ENCODE data around the gene MAP7D1. TPM values are rescaled to one million over a fixed set of nuclear protein-coding genes. Genes with fewer than 3 reads are reported as not detected.

Gene MAP7D1
- total RNA-seq, 1 experiment from 2014 or later, result 173 TPM

DNA sequence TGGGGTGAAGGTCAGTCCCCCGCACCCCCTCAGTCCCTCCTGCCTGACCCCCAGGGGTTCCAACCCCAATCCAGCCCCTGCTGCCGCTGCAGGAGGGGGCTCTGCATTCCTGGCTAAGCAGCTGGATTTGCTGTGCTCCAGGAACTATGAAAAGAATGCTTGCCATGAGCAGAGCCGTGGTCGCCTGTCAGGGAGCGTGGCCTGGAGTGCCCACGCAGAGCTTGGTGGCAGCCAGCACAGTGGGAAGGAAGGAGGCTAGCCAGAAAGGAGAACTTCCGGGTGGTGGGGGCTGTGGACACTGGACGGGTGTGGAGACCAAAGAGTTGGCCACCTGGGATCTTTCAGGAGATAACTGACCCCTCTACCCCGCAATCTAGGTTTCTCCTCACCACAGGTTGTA lies 36.5 kb upstream of the MAP7D1 start:
- no peak for DNase-seq
- Histone ChIP-seq H3K79me2 (ENCODE audit: low read depth) (no peaks in the 10 kb centered on the region), H3K9me2 (ENCODE audit: insufficient read depth) (no peaks in the 10 kb centered on the region), H3K27me3 (ENCODE audit: insufficient read depth, low read depth) (peaks cover 13% of the 10 kb centered on the region; the same call in 1 of the 2 replicates), H3K36me3 (ENCODE audit: low read depth) (no peaks in the 10 kb centered on the region), H3K27ac (no peak overlapping the region), H3F3A (ENCODE audit: insufficient read depth, low read depth) (0 out of 2 replicates have a peak, but pooled peaks cover 5% of the 10 kb centered on the region), H3K4me2 (no peak overlapping the region), H2AFZ (no peak overlapping the region), H4K20me1 (ENCODE audit: insufficient read depth) (no peaks in the 10 kb centered on the region; the same call in 1 of the 2 replicates), H3K9me3 (ENCODE audit: insufficient read depth, low read depth) (no peaks in the 10 kb centered on the region), H3K4me3 (no peak overlapping the region), H3K4me1 (replicated peaks; ENCODE audit: insufficient read depth) (no peaks in the 10 kb centered on the region)
- intact Hi-C loops (cut with micrococcal nuclease; ENCODE audit: unreplicated experiment), result no loop called here
- BruUV-seq (replicated peaks), result no TSS peak
- TF ChIP-seq, protein P1, sequence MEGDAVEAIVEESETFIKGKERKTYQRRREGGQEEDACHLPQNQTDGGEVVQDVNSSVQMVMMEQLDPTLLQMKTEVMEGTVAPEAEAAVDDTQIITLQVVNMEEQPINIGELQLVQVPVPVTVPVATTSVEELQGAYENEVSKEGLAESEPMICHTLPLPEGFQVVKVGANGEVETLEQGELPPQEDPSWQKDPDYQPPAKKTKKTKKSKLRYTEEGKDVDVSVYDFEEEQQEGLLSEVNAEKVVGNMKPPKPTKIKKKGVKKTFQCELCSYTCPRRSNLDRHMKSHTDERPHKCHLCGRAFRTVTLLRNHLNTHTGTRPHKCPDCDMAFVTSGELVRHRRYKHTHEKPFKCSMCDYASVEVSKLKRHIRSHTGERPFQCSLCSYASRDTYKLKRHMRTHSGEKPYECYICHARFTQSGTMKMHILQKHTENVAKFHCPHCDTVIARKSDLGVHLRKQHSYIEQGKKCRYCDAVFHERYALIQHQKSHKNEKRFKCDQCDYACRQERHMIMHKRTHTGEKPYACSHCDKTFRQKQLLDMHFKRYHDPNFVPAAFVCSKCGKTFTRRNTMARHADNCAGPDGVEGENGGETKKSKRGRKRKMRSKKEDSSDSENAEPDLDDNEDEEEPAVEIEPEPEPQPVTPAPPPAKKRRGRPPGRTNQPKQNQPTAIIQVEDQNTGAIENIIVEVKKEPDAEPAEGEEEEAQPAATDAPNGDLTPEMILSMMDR (conservative IDR thresholded peaks at IDR 0.05), result no peak
- TF ChIP-seq EZH2 (IDR thresholded peaks at IDR 0.05; ENCODE audit: low read depth), result no peak
- ChIA-PET POLR2A (ENCODE audit: unreplicated experiment) (interaction anchor here (0.7 kb wide), 1 partner anchor 10 kb away, joined by 6 read pairs; no protein-coding TSS in a partner anchor), CTCF (interaction anchor here (0.6 to 1.7 kb wide), 3 partner anchors 15 to 153 kb away, joined by 3 to 9 read pairs (median 6); no protein-coding TSS in a partner anchor)

DNA sequence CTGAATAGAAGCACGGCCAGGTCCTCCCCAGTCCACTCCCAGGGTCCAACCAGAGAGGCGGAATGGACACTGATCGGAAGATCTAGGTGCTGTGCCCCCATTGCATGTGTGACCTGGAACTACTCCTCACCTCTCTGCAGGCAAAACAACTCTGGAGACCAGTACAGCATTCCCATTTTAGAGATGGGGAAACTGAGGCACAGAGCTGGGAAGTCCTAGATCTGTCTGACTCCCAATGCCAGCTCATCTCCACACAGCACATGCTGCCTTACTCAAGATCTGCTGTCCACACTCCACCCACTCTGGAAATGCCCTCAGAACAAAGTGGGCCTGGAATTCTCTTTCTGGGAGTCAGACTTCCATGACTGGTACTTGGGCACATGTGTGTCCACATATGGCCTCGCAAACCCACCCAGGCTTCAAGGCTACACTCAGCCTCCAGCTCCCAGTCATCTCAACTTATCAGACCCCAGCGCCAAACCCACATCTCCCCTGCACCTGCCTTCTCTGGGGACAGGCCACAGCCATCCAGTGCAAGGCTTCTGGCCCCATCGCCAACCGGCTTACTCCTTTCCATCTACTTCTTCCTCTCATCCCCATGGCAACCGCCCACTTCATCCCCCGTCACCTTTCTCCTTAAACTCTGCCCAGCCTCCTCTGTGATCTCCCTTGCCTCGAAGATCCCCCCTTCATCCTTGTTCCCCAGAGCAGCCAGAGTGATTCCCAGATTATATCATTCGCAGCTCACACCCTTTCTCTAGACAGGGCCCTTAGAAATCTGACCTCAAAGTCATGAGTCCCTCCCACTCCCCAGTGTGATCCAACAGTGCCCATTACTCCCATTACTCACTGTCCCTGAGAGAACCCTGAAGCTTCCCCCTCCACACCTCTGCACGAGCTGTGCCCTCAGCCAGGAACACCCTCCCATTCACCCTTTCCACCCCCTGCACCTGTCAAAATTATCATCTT lies 33.6 kb upstream of the MAP7D1 start:
- DNase-seq, result no peak
- H3F3A ChIP-seq (ENCODE audit: insufficient read depth, low read depth), result 0 out of 2 replicates have a peak, but pooled peaks cover 2% of the 10 kb centered on the region
- H3K79me2 ChIP-seq (ENCODE audit: low read depth), result no peaks in the 10 kb centered on the region
- no peaks in the 10 kb centered on the region for H3K4me1 ChIP-seq (replicated peaks; ENCODE audit: insufficient read depth)
- ChIA-PET POLR2A (ENCODE audit: unreplicated experiment) (no interaction called here), CTCF (no interaction called here)
- intact Hi-C loops (cut with micrococcal nuclease; ENCODE audit: unreplicated experiment), result no loop called here
- H4K20me1 ChIP-seq (ENCODE audit: insufficient read depth), result no peaks in the 10 kb centered on the region; the same call in 1 of the 2 replicates
- no peak overlapping the region for H3K27ac ChIP-seq
- H2AFZ ChIP-seq, result no peak overlapping the region
- peaks cover 25% of the 10 kb centered on the region for H3K27me3 ChIP-seq (ENCODE audit: insufficient read depth, low read depth)
- no peaks in the 10 kb centered on the region for H3K9me3 ChIP-seq (ENCODE audit: insufficient read depth, low read depth)
- no TSS peak for BruUV-seq (replicated peaks)
- no peak overlapping the region for H3K4me3 ChIP-seq
- TF ChIP-seq, protein P1 (conservative IDR thresholded peaks at IDR 0.05), result no peak
- TF ChIP-seq EZH2 (IDR thresholded peaks at IDR 0.05; ENCODE audit: low read depth), result no peak
- H3K9me2 ChIP-seq (ENCODE audit: insufficient read depth), result no peaks in the 10 kb centered on the region
- no peaks in the 10 kb centered on the region for H3K36me3 ChIP-seq (ENCODE audit: low read depth)
- H3K4me2 ChIP-seq, result no peak overlapping the region

DNA sequence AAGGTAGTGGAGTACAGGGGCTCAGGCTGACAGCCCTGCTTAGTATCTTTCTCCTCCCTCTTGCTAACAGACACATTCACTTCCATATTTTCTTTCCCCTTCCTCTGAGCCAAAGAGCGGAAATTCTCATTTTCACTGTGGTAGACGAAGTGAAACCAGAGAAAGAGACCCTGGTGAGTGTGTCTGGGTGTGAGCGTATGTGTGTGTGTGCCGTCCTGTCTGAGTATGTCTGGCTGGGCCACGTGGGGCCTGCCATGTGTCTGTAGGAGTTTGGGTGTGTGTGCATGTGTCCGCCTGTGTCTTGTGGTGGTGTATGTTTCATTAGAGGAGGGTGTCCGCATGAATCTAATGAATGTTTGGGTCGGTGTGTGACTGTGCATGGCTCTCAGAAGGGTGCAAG lies 32.6 kb upstream of the MAP7D1 start:
- TF ChIP-seq, protein P1 (conservative IDR thresholded peaks at IDR 0.05), result no peak
- no peak for TF ChIP-seq EZH2 (IDR thresholded peaks at IDR 0.05; ENCODE audit: low read depth)
- DNase-seq, result no peak
- BruUV-seq (replicated peaks), result no TSS peak
- intact Hi-C loops (cut with micrococcal nuclease; ENCODE audit: unreplicated experiment), result no loop called here
- ChIA-PET POLR2A (ENCODE audit: unreplicated experiment) (no interaction called here), CTCF (no interaction called here)
- no peaks in the 10 kb centered on the region for H4K20me1 ChIP-seq (ENCODE audit: insufficient read depth)
- H3K9me2 ChIP-seq (ENCODE audit: insufficient read depth), result no peaks in the 10 kb centered on the region
- H3K27me3 ChIP-seq (ENCODE audit: insufficient read depth, low read depth), result peaks cover 25% of the 10 kb centered on the region
- no peaks in the 10 kb centered on the region for H3K9me3 ChIP-seq (ENCODE audit: insufficient read depth, low read depth)
- no peak overlapping the region for H3K4me3 ChIP-seq
- no peaks in the 10 kb centered on the region for H3F3A ChIP-seq (ENCODE audit: insufficient read depth, low read depth)
- H3K36me3 ChIP-seq (ENCODE audit: low read depth), result no peaks in the 10 kb centered on the region
- no peaks in the 10 kb centered on the region for H3K79me2 ChIP-seq (ENCODE audit: low read depth)
- H3K4me2 ChIP-seq, result no peak overlapping the region
- no peaks in the 10 kb centered on the region for H3K4me1 ChIP-seq (replicated peaks; ENCODE audit: insufficient read depth)
- H2AFZ ChIP-seq, result no peak overlapping the region
- no peak overlapping the region for H3K27ac ChIP-seq

All from PC-9 (cell line).